HG02870 (cell line): Measurements from ENCODE around the gene NOL12.

Experiments
- ATAC-seq: cut with Tn5 transposase; IDR thresholded peaks from one replicate; pipeline ENCODE4 v1.9.1; 2021; ENCODE audit warnings: mild to moderate bottlenecking, moderate library complexity; ENCODE audit not compliant: unreplicated experiment

The NOL12 gene

DNA sequence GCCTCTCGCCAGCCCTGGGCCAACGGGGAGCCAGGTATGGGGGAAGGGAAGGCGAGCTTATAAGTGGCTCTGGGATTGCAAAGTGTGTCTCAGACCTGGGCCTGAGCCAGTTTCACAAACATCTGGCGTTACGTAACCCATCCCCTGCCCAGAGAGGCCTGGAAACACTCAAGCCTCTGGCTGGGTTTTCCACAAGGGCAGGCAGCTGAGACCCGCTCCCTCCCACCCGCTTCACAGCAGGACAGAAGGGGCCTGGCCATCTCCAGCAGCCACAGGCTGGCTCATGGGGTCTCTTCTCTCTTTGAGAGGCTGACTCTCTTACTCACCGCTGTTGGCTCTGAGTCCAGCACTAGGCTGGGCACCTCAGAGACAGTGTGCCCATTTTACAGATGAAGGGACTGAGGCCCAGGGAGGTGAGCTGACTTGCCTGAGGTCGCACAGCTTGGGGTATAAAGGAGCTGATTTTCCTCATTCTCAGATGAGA is 55.2 kb downstream of the NOL12 start:
- no peak for ATAC-seq

DNA sequence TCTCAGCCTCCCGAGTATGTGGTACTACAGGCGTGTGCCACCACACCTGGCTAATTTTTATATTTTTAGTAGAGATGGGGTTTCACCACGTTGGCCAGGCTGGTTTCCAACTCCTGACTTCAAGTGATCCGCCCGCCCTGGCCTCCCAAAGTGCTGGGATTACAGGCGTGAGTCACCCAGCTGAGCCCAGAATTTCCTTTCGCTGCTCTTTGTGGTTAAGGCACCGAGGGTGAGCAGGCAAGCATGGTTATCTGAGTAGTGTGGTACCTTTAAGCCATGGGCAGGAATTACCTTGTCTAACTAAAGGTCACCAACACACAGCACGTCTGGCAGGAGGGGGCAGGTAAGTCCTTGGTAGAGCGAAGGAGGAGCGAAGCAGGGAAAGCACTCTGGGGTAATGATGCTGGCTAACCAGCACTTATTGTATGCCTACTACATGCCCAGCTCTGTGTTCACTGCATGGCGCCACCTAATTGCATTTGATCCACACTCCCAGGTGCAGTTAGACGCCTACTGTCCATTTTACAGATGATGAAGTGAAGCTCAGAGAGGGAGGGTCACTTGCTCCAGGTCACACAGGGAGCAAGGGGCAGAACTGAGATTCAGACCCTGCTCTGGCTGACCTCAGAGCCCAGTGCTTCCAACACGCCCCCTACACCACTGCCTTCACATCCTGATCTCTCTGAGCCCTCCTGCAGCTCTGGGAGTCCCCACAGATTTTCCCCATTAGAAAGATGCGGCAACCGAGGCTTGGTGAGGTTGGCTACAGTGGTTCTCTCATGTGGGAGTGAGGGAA is 56.4 kb downstream of the NOL12 start:
- ATAC-seq = no peak
